ENCODE results near the gene BNIP3.

BNIP3 gene

GRCh38 chr10:131949041-131949862 is 32.5 kb downstream of the BNIP3 start:
- DNase-seq, result no peak

GRCh38 chr10:131948501-131948900 is 33.2 kb downstream of the BNIP3 start:
- no peak for DNase-seq

- no peak for DNase-seq
Observed at GRCh38 chr10:131947631-131948347, 33.9 kb downstream of the BNIP3 start.

GRCh38 chr10:131946880-131947279 is 34.8 kb downstream of the BNIP3 start:
- no peak for DNase-seq

GRCh38 chr10:131946321-131946751 is 35.4 kb downstream of the BNIP3 start:
- DNase-seq, result no peak

- DNase-seq, result no peak
Observed at GRCh38 chr10:131944976-131945695, 36.6 kb downstream of the BNIP3 start.

GRCh38 chr10:131944412-131944811 is 37.3 kb downstream of the BNIP3 start:
- no peak for DNase-seq

- DNase-seq, result no peak
Observed at GRCh38 chr10:131943021-131943814, 38.5 kb downstream of the BNIP3 start.

GRCh38 chr10:131942455-131942854 is 39.3 kb downstream of the BNIP3 start:
- DNase-seq, result no peak

GRCh38 chr10:131938681-131939080 is 43.0 kb downstream of the BNIP3 start:
- no peak for DNase-seq

GRCh38 chr10:131937836-131938235 is 43.9 kb downstream of the BNIP3 start:
- no peak for DNase-seq

GRCh38 chr10:131936736-131937135 is 45.0 kb downstream of the BNIP3 start:
- DNase-seq, result no peak

GRCh38 chr10:131936294-131936693 is 45.4 kb downstream of the BNIP3 start:
- DNase-seq, result no peak

- no peak for DNase-seq
Observed at GRCh38 chr10:131935260-131935659, 46.5 kb downstream of the BNIP3 start.

GRCh38 chr10:131934769-131935168 is 47.0 kb downstream of the BNIP3 start:
- no peak for DNase-seq

- DNase-seq, result no peak
Observed at GRCh38 chr10:131933696-131934086, 48.0 kb downstream of the BNIP3 start.

GRCh38 chr10:131933016-131933695 is 48.6 kb downstream of the BNIP3 start:
- DNase-seq, result no peak

- no peak for DNase-seq
Observed at GRCh38 chr10:131931981-131932380, 49.7 kb downstream of the BNIP3 start.

- no peak for DNase-seq
Observed at GRCh38 chr10:131930586-131931330, 51.0 kb downstream of the BNIP3 start.

- DNase-seq, result no peak
Observed at GRCh38 chr10:131930150-131930549, 51.6 kb downstream of the BNIP3 start.

GRCh38 chr10:131929122-131929845 is 52.4 kb downstream of the BNIP3 start:
- DNase-seq, result no peak
